Right lobe of liver (tissue), 4 donors: ENCODE results near the gene ESF1.

ENCODE experiments used
- POLR2A ChIP-seq: fragments of 450-650 bp; IDR thresholded peaks from one replicate; pipeline ENCODE4 v1.6.1; 2017; ENCODE audit warnings: antibody characterized with exemption, mild to moderate bottlenecking
- TF ChIP-seq, protein P1 (sequence below), 4 donors: fragments of 200-600 bp in 3 of 4; fragments of 450-650 bp in 1 of 4; IDR thresholded peaks; one replicate each; pipeline versions ENCODE4 v1.5.1 to v1.8.0; 2016 to 2022; ENCODE audit warnings: antibody characterized with exemption in 4 of 4, mild to moderate bottlenecking in 2 of 4
- donor health status: DM: no; HTN: no; CAD: no.
- donor health status: DM: no; HTN: no; CAD: no.
- donor health status: DM: no; HTN: yes; CAD: no.

DNA sequence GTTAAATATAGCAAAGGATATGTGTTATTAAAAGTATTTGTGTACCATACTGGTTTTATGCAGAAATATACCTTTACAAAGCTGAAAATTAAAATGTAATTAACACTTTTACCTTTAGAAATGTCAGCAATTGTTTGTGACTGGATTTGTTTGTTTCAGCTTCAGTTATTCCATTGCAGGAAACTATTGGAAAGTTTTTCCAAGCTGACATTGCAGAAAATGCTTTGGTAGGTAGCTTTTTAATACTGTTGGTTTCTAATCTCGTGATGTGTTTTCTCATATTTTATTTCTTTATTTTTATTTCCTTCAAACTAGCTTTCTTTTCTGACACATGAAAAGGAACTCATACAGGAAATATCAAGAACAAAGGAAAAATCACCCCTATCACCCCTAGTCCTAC, 8.3 kb upstream of the ESF1 start:
- TF ChIP-seq POLR2A: no peak
- TF ChIP-seq, protein P1, sequence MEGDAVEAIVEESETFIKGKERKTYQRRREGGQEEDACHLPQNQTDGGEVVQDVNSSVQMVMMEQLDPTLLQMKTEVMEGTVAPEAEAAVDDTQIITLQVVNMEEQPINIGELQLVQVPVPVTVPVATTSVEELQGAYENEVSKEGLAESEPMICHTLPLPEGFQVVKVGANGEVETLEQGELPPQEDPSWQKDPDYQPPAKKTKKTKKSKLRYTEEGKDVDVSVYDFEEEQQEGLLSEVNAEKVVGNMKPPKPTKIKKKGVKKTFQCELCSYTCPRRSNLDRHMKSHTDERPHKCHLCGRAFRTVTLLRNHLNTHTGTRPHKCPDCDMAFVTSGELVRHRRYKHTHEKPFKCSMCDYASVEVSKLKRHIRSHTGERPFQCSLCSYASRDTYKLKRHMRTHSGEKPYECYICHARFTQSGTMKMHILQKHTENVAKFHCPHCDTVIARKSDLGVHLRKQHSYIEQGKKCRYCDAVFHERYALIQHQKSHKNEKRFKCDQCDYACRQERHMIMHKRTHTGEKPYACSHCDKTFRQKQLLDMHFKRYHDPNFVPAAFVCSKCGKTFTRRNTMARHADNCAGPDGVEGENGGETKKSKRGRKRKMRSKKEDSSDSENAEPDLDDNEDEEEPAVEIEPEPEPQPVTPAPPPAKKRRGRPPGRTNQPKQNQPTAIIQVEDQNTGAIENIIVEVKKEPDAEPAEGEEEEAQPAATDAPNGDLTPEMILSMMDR (IDR thresholded peaks at IDR 0.05): no peak
